H9 (cell line): ENCODE measurements around the gene LRCH1. TPM values are rescaled to one million over a fixed set of nuclear protein-coding genes. Genes with fewer than 3 reads are reported as not detected.

Experiments used
- DNase-seq: peaks from one replicate; pipeline ENCODE4 v3.0.0-alpha.2; 2017
- H2AFZ ChIP-seq: one replicate; pipeline ENCODE4 v1.6.1; 2013; ENCODE audit warnings: mild to moderate bottlenecking, low read length, control low read depth, moderate library complexity
- H2AK5ac ChIP-seq: 2 replicates; pipeline ENCODE4 v1.6.1; 2013; ENCODE audit warnings: low read length, control low read depth, mixed read lengths; ENCODE audit not compliant: insufficient read length
- H2BK120ac ChIP-seq: one replicate; pipeline ENCODE4 v1.6.1; 2013; ENCODE audit warnings: low read depth, mild to moderate bottlenecking, low read length, control low read depth, inconsistent platforms; ENCODE audit not compliant: poor library complexity, severe bottlenecking
- H2BK12ac ChIP-seq: 2 replicates; pipeline ENCODE4 v1.6.1; 2013; ENCODE audit warnings: low read length, control low read depth, mixed read lengths, low read depth; ENCODE audit not compliant: insufficient read length
- H2BK15ac ChIP-seq: 2 replicates; pipeline ENCODE4 v1.6.1; 2013; ENCODE audit warnings: low read depth, low read length, control low read depth
- H2BK20ac ChIP-seq: one replicate; pipeline ENCODE4 v1.6.1; 2013; ENCODE audit warnings: low read depth, mild to moderate bottlenecking, low read length, control low read depth, inconsistent platforms; ENCODE audit not compliant: poor library complexity, severe bottlenecking
- H2BK5ac ChIP-seq: 2 replicates; pipeline ENCODE4 v1.6.1; 2013; ENCODE audit warnings: low read length, control low read depth, mixed read lengths; ENCODE audit not compliant: insufficient read length
- H3K14ac ChIP-seq: 2 replicates; pipeline ENCODE4 v1.6.1; 2013; ENCODE audit warnings: low read length, control low read depth; ENCODE audit not compliant: insufficient read depth
- H3K18ac ChIP-seq: 2 replicates; pipeline ENCODE4 v1.6.1; 2013; ENCODE audit warnings: low read depth, mild to moderate bottlenecking, mixed read lengths, low read length, control low read depth; ENCODE audit not compliant: insufficient read length
- H3K23ac ChIP-seq: 2 replicates; pipeline ENCODE4 v1.6.1; 2013; ENCODE audit warnings: low read length, control low read depth, mixed read lengths, low read depth; ENCODE audit not compliant: insufficient read length
- H3K23me2 ChIP-seq: 2 replicates; pipeline ENCODE4 v1.6.1; 2013; ENCODE audit warnings: low read depth, mild to moderate bottlenecking, mixed read lengths, low read length, control low read depth; ENCODE audit not compliant: insufficient read length, poor library complexity, severe bottlenecking
- H3K27ac ChIP-seq: 2 replicates; pipeline ENCODE4 v1.5.1; 2013; ENCODE audit warnings: low read length, control low read depth, mixed read lengths, low read depth; ENCODE audit not compliant: insufficient read length
- H3K27me3 ChIP-seq: 2 replicates; pipeline ENCODE4 v1.6.1; 2013; ENCODE audit warnings: low read length, control low read depth, inconsistent platforms; ENCODE audit not compliant: insufficient read depth
- H3K4ac ChIP-seq: 2 replicates; pipeline ENCODE4 v1.6.1; 2013; ENCODE audit warnings: low read depth, mild to moderate bottlenecking, control low read depth, inconsistent platforms, low read length, moderate library complexity
- H3K4me1 ChIP-seq: 2 replicates; pipeline ENCODE4 v1.6.1; 2013; ENCODE audit warnings: low read length, control low read depth, inconsistent platforms; ENCODE audit not compliant: insufficient read depth
- H3K4me2 ChIP-seq: 2 replicates; pipeline ENCODE4 v1.6.1; 2013; ENCODE audit warnings: low read length, control low read depth, mixed read lengths; ENCODE audit not compliant: insufficient read length, insufficient read depth
- H3K56ac ChIP-seq: 2 replicates; pipeline ENCODE4 v1.6.1; 2013; ENCODE audit warnings: low read depth, mild to moderate bottlenecking, mixed read lengths, low read length, control low read depth; ENCODE audit not compliant: insufficient read length
- H3K79me1 ChIP-seq: 2 replicates; pipeline ENCODE4 v1.6.1; 2013; ENCODE audit warnings: low read depth, mild to moderate bottlenecking, moderate library complexity, low read length, control low read depth, inconsistent platforms; ENCODE audit not compliant: insufficient read depth, poor library complexity, severe bottlenecking
- H3K79me2 ChIP-seq: 2 replicates; pipeline ENCODE4 v1.6.1; 2013; ENCODE audit warnings: low read length, control low read depth, inconsistent platforms; ENCODE audit not compliant: insufficient read depth
- H3K9ac ChIP-seq: 2 replicates; pipeline ENCODE4 v1.6.1; 2013; ENCODE audit warnings: low read length, control low read depth, mixed read lengths; ENCODE audit not compliant: insufficient read length; ENCODE audit errors: extremely low read depth
- H3K9me3 ChIP-seq: one replicate; pipeline ENCODE4 v1.6.1; 2013; ENCODE audit warnings: low read depth, low read length, inconsistent platforms; ENCODE audit not compliant: control insufficient read depth
- H3T11ph ChIP-seq: one replicate; pipeline ENCODE4 v1.6.1; 2013; ENCODE audit warnings: mild to moderate bottlenecking, low read length, control low read depth, inconsistent platforms
- H4K20me1 ChIP-seq: one replicate; pipeline ENCODE4 v1.6.1; 2013; ENCODE audit not compliant: control insufficient read depth, insufficient read length, insufficient read depth
- H4K5ac ChIP-seq: 2 replicates; pipeline ENCODE4 v1.6.1; 2013; ENCODE audit warnings: low read depth, mild to moderate bottlenecking, mixed read lengths, low read length, control low read depth; ENCODE audit not compliant: insufficient read length
- H4K8ac ChIP-seq: replicated peaks from 2 replicates; pipeline ENCODE4 v1.6.1; 2013; ENCODE audit warnings: low read length, control low read depth, mixed read lengths, low read depth; ENCODE audit not compliant: insufficient read length
- H4K91ac ChIP-seq: 2 replicates; pipeline ENCODE4 v1.6.1; 2013; ENCODE audit warnings: low read depth, mild to moderate bottlenecking, moderate library complexity, mixed read lengths, low read length, control low read depth; ENCODE audit not compliant: insufficient read length
- H3K27ac Mint-ChIP-seq, 3 experiments: 2 replicates in 2 of 3; 3 replicates in 1 of 3; pipeline ENCODE4 v1.8.0; 2020 to 2021; ENCODE audit warnings: mixed read lengths in 3 of 3, mild to moderate bottlenecking in 1 of 3, moderate library complexity in 1 of 3
- H3K27me3 Mint-ChIP-seq: 2 replicates; pipeline ENCODE4 v1.8.0; 2021; ENCODE audit warnings: low read depth, mild to moderate bottlenecking, moderate library complexity, mixed read lengths
- H3K36me3 Mint-ChIP-seq, 3 experiments: 2 replicates in 2 of 3; 3 replicates in 1 of 3; pipeline ENCODE4 v1.8.0; 2020 to 2021; ENCODE audit warnings: low read depth in 3 of 3, mixed read lengths in 3 of 3; ENCODE audit not compliant: insufficient read depth in 1 of 3
- H3K4me1 Mint-ChIP-seq, 2 experiments: 2 replicates each; pipeline ENCODE4 v1.8.0; 2020; ENCODE audit warnings: mixed read lengths in 2 of 2
- H3K4me3 Mint-ChIP-seq, 2 experiments: 2 replicates in 1 of 2; 3 replicates in 1 of 2; pipeline ENCODE4 v1.8.0; 2020 to 2021; ENCODE audit warnings: mild to moderate bottlenecking in 2 of 2, mixed read lengths in 2 of 2, moderate library complexity in 1 of 2
- H3K9me3 Mint-ChIP-seq, 2 experiments: 2 replicates in 1 of 2; 3 replicates in 1 of 2; pipeline ENCODE4 v1.8.0; 2020; ENCODE audit warnings: mild to moderate bottlenecking in 2 of 2, mixed read lengths in 2 of 2, moderate library complexity in 1 of 2
- CTCF ChIP-seq: fragments of 200-600 bp; sonication (generic); conservative IDR thresholded peaks from 3 replicates; pipeline ENCODE4 v1.8.0; 2021; ENCODE audit warnings: antibody characterized with exemption, mild to moderate bottlenecking
- WGBS: extraction: QIAGEN DNeasy Blood & Tissue Kit; methylation state at CpG from one replicate; pipeline ENCODE4 v1.1.7; 2013; ENCODE audit warnings: missing lambda C conversion rate, low lambda C conversion rate, mixed read lengths; ENCODE audit not compliant: insufficient read length; ENCODE audit errors: extremely low coverage; 5-methylcytosine and 5-hydroxymethylcytosine counted together
- total RNA-seq: library from RNA; stranded (reverse); gene quantifications from 2 replicates; pipeline ENCODE4 v1.2.1, GENCODE V29; 2021

The LRCH1 gene
- total RNA-seq, 1 experiment from 2014 or later: 8.0 TPM

- Histone ChIP-seq H3K9ac (no peak overlapping the region), H3K23ac (no peak overlapping the region), H3K4me2 (no peak overlapping the region), H3K14ac (no peak overlapping the region), H3K4me1 (peaks cover 17% of the 10 kb centered on the region), H2BK5ac (no peak overlapping the region), H3K79me1 (no peaks in the 10 kb centered on the region), H3K27ac (no peak overlapping the region), H3K27me3 (no peaks in the 10 kb centered on the region), H2BK12ac (no peak overlapping the region), H2BK15ac (no peak overlapping the region), H3T11ph (peak overlapping the region; percentile 74), H3K79me2 (no peaks in the 10 kb centered on the region), H2AK5ac (no peak overlapping the region), H3K9me3 (no peaks in the 10 kb centered on the region), H3K4ac (no peak overlapping the region; the same call in 1 of the 2 replicates), H4K8ac (no peak overlapping the region), H4K20me1 (no peaks in the 10 kb centered on the region), H3K56ac (no peak overlapping the region), H3K18ac (no peak overlapping the region), H2AFZ (no peak overlapping the region), H2BK120ac (no peak overlapping the region), H4K5ac (no peak overlapping the region), H3K23me2 (no peaks in the 10 kb centered on the region), H4K91ac (no peak overlapping the region), H2BK20ac (peak overlapping the region; percentile 66)
- DNase-seq: no peak
- Mint-ChIP-seq H3K36me3 (peaks cover 0 to 3% (median 0%) of the 10 kb centered on the region in 3 experiments; a peak in 2 of 7 replicates), H3K27me3 (no peaks in the 10 kb centered on the region), H3K4me3 (no peak overlapping the region), H3K4me1 (peaks cover 44 to 45% of the 10 kb centered on the region in 2 experiments), H3K9me3 (no peaks in the 10 kb centered on the region), H3K27ac (peak overlapping the region in 2 of 3 experiments; percentile 15 to 74; a peak in 4 of 7 replicates)
- no peak for TF ChIP-seq CTCF
- no CpG with 5 or more reads among the region's 3 CpGs for WGBS
Observed at GRCh38 chr13:46662690-46663089, 109.7 kb downstream of the LRCH1 start.
